GM19043 (cell line): ENCODE measurements around the gene CCDC170.
"Not testable (repeated sequence)": the region's sequence is repeated elsewhere in the genome, so short reads cannot be mapped to it uniquely, and the experiment has no call there.

Experiments
- ATAC-seq: cut with Tn5 transposase; IDR thresholded peaks from one replicate; pipeline ENCODE4 v1.9.1; 2021; ENCODE audit warnings: low read depth; ENCODE audit not compliant: unreplicated experiment

Gene CCDC170, protein sequence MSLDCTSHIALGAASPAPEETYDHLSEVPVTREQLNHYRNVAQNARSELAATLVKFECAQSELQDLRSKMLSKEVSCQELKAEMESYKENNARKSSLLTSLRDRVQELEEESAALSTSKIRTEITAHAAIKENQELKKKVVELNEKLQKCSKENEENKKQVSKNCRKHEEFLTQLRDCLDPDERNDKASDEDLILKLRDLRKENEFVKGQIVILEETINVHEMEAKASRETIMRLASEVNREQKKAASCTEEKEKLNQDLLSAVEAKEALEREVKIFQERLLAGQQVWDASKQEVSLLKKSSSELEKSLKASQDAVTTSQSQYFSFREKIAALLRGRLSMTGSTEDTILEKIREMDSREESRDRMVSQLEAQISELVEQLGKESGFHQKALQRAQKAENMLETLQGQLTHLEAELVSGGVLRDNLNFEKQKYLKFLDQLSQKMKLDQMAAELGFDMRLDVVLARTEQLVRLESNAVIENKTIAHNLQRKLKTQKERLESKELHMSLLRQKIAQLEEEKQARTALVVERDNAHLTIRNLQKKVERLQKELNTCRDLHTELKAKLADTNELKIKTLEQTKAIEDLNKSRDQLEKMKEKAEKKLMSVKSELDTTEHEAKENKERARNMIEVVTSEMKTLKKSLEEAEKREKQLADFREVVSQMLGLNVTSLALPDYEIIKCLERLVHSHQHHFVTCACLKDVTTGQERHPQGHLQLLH

DNA sequence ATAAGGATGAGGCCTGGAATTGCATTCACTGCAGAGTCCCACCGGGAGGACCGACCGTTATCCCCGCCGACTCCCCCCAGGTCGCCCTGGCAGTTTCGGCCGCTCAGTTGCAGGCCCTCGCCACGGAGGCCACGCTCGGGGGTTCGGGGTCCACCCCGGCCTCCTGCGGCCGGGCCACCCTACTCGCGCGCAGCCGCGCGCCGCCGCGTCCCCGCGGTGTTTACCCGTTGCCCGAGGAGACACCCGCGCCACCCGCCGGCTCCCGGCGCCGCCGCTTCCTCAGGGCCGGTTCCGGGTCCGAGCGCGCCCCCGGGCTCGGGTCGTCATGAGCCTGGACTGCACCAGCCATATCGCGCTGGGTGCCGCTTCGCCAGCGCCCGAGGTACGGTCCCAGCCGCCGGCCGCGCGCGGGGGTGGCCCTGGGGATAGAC lies at the start of gene CCDC170:
TSS of gene CCDC170 (plus strand) at position 214 of the 431 bp plus-strand sequence. CDS start at position 326, 112 bp downstream.
- no peak for ATAC-seq

DNA sequence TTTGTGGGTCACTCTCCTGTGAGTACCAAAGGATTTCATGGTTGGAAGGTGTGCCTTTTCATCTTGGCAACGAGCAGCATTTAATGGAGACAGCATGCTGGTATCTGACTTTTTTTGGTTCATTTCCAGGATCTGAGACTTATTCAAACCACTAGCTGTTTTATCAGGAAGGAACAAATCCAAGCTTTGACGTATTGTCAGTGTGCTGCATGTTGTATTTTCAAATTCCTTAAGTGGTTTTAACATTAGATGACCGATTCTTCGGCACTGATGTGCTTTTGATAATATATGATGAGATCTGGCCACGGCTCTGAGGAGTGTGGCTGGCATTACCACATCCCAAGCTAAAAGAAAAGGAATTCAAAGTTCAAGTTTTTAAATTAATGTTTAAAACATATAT lies 48.3 kb upstream of the CCDC170 start:
- ATAC-seq: no peak

DNA sequence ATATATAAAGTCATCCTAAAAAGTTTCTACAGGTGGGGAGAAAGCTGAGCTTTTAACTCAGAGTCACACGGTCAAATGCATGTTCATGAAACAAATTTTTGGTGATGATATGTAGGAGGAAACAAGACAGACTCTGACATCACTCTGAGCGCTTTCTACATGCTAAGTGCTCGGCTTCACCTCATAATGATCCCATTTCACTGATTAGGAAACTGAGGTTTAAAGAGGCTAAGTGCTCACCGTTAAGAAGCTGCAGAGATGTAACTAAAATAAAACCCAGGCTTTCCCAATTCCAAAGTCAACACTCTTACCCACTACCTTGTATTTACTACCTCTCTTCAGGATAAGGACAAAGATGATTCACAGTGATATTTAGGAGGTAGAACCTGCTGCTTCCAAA lies 46.6 kb upstream of the CCDC170 start:
- ATAC-seq: no peak

DNA sequence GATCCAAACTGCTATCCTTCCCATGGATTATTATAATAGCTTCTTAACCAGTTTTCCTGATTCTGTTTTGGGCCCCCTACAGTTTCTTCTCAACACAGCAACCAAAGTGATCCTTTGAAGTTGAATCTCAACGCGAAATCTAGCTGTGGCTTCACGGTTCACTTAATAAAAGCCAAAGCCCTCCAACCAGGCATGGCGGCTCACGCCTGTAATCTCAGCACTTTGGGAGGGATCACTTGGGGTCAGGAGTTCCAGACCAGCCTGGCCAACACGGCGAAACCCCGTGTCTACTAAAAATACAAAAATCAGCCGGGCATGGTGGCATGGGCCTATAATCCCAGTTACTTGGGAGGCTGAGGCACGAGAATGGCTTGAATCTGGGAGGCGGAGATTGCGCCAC lies 45.2 kb upstream of the CCDC170 start:
- ATAC-seq: no peak

DNA sequence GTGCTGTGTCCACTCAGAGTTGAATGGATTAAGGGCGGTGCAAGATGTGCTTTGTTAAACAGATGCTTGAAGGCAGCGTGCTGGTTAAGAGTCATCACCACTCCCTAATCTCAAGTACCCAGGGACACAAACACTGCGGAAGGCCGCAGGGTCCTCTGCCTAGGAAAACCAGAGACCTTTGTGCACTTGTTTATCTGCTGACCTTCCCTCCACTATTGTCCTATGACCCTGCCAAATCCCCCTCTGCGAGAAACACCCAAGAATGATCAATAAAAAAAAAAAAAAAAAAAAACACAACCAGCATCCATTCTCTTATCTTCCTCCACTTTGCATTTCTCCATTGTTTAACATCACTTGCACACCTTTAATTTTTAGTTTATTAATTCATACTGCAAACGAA lies 42.9 kb upstream of the CCDC170 start:
- ATAC-seq: not testable (repeated sequence)

DNA sequence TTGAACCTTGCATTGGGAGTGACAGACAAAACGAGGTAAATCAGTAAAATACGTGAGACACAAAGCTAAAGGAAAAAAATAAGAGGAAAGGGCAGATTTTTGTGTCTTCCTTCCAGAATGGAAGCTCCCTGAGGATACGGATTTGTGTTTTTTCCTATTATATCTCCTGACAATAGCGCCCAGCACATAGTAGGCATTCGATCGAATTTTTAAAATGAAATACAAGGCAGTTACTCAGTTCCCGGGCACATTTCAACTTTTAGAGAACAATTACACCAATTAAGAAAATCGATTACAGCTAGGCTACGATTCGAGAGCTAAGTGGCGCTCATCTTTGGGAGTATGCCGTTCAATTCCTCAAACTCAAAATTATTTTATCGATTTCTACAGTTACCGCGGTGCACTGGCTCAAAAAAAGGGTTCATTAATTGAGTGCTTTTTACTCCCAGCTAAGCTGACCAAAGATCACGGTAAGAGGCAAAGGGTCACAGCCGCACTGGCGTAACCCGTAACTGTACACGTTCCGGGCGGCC lies 42.3 kb upstream of the CCDC170 start:
- ATAC-seq: no peak

DNA sequence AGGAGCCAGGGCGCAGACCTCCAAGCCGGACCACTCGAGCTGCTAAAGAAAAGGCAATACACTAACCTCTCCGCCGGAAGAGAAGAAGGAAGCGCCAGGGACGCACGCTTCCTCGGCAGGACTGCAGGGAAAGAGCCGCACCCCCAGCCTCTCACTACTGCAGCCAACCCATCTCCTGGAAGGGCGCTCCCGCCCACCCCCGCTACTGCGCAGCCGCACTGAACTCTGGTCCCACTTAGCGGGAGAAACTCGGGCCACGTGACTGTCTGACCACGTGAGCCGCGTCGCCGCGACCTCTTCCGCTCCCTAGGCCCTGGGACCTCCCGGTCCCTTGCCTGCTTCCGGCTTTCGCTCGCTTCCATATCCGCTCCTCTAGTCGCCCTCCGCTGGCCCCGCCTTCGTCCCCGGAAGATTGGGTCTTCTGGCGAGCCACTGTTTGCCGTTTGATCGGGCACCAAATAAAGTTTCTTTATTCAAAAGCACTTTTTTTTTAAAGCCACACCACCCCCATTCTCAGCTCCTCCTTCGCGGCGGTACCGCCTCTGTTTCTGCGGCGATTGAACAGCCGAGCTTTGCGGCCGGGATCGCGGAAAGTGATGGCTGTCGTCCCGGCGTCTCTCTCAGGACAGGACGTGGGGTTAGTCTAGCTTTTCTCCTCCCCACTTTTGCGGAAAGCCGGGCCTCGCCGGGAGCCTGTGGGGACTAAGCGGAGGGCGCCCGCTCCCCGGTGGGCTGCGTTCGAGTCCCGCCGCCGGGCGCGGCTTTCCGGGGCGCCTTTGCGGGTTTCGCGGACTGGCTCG lies 41.7 kb upstream of the CCDC170 start, which contains the start of gene RMND1:
TSS of gene RMND1 (minus strand) at position 177 of the 800 bp plus-strand sequence. CDS start 6,315 bp downstream, outside the sequence.
- ATAC-seq: peak; percentile 96

DNA sequence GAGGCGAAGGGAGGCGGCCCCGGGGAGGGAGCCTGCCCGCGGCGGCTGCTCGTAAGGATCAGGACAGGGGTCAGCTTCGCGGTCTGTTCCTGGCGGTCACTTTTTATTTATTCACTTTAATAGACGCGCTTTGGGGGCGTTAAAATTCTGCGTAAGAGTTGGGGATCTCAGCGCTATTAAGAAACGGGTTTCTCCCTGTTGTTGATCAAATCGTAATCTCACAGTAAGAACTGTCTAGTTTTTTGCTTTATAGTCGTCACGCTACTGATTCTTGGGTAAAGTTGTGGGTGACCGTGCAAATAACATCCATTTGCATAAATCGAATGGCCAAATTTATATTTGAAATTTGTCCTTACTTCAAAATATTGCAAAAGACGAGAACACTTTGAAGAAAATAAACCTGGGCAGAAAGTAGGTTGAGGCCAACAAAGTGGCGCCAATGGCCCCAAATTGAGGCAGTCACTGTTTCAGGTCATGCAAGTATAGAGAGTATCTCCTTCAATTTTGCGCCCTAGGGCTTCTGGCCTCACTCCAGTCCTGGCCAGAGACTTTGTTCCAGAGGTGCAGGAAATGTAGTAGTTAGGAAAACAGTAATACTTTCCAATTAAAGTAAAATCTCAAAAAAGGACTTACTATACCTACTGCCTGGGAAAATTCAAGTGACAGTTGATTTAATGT lies 40.9 kb upstream of the CCDC170 start:
- ATAC-seq: no peak

DNA sequence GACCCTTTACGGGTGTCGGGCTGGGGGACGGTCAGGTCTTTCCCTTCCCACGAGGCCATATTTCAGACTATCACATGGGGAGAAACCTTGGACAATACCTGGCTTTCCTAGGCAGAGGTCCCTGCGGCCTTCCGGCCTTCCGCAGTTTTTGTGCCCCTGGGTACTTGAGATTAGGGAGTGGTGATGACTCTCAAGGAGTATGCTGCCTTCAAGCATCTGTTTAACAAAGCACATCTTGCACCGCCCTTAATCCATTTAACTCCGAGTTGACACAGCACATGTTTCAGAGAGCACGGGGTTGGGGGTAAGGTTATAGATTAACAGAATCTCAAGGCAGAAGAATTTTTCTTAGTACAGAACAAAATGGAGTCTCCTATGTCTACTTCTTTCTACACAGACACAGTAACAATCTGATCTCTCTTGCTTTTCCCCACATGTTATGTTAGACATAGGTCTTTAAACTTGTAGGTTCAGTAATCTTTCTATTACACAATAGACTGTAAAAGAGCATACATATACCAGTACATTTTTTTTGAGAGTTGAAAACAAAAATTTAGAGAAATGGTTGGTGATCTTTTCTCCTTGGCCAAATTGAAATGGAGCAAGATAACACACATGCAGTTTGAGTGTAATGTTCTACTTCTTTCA lies 37.9 kb upstream of the CCDC170 start:
- ATAC-seq: not testable (repeated sequence)

DNA sequence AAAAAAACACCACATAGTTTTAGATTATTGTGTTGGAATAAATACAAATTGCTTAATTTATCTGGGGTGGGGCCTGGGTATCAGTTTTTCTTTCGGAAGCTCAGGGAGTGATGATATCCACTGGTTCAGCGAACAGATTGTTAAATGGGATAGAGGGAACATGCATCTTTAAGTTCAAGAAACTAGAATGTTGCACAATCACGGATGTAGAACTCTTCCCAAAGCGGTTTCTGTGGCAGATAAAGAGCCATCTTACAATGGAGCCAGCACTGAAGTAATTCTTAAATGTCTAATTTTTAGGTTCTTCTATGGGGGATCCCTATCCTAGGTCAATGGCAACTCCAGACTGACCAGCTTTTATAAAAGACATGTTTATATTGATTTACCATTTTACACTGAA lies 32.1 kb upstream of the CCDC170 start:
- no peak for ATAC-seq

DNA sequence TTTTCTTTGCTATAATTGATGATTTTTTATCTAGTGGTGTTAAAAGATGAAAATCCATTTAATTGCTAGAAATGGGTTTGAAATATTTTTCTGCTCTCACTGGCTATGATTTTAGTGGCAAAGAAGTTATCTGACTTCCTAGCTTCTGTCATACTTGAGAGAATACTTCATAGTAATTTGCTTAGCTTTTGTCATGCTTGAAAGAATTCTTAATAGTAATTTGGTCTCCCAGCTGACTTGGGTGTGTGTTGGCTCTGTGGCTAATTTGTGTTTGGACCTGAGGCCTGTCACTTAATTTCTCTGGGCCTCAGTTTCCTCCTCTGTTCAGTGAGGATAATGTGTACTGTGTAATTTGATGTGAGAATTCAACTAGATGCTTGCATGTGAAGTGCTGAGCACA lies 29.1 kb upstream of the CCDC170 start:
- ATAC-seq: no peak

DNA sequence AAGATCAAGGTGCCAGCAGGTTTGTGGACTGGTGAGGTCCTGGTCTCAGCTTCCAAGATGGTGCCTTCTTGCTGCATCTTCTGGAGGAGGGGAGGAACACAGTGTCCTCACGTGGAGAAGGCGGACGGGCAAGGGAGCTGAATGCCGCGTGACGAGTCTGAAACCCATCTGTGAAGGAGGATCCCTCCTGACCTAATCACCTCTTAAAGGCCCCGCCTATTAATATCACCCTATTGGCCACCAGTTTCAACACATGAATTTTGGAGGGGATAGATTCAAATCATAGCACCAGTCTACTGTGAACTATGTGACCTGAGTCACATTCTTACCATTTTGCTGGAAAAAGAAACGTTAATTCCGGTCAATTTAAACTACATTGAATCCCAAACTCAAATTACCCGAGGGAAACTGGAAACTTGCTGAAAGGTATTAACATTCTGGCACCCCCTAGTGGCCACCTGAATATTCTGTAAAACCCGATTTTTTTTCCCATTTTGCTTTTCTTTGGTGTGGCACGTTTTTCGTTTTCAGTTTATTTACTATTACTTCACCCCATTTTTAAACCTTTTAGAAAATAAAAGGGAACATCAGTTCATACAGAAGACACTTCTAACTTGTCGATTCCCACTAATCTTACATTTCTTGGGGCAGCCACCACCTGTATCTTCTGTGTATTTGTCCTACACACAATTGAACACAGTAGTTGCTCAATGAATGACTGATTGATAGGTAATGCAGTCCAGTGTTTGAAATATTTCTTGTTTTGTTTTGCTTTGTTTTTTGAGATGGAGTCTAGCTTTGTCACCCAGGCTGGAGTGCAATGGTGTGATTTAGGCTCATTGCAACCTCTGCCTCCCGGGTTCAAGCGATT lies 17.9 kb upstream of the CCDC170 start:
- peak; percentile 58 for ATAC-seq

DNA sequence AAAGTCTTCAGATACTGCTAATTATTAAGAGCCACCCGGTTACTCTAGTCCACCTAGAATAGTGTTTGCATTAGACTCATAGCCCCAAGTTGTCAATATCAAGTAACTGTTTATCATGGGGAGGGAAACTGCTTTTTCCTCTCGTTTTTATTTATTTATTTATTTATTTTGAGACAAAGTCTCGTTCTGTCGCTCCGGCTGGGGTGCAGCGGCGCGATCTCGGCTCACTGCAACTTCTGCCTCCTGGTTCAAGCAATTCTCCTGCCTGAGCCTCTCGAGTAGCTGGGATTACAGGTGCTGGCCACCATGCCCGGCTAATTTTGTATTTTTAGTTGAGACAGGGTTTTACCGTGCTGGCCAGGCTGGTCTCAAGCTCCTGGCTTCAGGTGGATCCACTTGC lies 16.1 kb upstream of the CCDC170 start:
- no peak for ATAC-seq

DNA sequence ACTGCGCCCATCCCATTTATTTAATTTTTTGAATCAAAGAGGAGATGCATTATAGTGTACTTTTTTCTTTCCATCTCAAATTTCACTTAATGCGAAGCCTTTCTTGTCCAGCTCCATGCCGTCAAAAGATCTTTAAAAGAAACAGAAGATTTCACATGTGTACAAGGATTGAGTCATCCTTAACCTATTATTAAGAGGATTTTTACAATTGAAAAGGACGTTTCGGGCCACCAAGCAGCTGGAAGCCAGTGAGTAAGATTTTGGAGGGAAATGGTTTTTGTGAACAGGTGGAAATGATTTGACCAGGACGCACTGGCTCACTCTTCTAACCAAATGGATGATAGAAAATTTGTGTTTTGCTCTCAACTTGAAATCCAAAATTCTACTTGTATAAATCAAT lies 15.1 kb upstream of the CCDC170 start:
- ATAC-seq: no peak

DNA sequence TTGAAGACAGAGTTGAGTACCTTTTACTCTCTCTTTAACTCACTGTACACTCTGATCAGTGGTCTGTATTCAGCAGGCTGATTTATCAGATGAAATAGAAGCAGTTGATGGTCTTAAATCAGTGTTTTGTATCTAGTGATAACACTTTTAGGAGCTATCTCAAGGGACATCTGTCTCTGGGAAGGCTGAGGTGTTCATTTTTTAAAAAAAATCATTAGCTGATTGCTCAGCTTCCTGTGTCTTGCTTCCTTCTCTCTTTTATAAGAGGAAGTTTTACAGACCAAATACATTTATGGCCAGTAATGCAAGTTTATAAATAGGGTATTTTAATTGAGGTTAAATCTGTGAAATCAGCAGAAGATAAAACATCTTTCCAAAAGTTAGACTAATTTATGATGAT lies 12.0 kb upstream of the CCDC170 start:
- no peak for ATAC-seq

DNA sequence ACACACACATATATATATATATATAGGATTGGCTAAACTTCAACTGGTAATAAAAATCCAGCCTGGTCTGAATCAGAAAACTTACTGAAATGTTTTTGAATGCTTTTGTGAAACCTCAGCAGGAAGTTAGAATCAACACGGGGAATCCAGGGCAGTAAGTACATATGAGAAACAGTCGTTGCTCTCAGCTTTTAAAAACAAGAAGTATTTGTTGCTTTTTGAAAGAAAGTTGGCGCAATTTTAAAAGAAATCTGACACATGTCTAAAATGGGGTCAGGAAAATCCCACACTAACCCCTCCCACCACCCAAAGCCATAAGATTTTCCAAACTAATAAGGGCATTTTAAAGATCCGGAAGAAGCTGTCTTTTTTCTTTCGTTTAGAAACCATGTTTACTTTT lies 11.5 kb upstream of the CCDC170 start:
- no peak for ATAC-seq

DNA sequence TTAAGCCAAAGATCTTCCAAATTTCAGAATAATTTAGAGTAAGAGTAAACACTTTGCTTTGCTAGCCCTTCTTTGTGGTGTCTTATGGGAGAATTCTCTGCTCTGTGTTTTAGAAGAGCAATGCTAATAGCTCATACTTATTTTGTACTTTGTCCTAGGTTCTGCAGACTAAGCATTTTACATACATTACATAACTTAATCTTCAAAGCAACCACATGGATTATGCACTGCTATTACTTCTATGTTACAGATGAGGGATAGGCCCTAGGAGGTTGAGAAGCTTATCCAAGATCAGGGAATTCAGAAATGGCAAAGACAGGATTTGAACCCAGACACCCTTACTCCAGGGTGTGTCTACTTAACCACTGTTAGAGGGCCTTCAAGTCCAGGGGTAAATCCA lies 9.8 kb upstream of the CCDC170 start:
- no peak for ATAC-seq

DNA sequence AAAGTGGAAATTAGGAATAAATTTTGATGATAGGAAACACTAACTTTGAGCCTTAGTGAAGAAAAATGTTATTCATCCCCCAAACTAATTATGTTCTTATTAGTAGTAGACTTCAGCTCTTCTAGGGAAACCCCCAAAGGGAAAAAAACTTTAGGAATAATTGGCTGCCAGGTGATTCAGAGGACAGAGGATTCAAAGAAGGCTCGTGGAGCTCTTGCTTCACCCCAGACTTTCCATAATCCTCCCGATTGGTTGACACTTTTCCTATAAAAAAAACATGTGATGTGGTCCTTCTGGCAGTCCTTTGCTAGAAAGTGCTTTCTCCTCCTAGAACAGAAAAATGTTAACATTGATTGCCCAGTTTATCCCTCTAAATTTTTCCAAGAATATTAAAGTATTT lies 5.6 kb upstream of the CCDC170 start:
- ATAC-seq: no peak

DNA sequence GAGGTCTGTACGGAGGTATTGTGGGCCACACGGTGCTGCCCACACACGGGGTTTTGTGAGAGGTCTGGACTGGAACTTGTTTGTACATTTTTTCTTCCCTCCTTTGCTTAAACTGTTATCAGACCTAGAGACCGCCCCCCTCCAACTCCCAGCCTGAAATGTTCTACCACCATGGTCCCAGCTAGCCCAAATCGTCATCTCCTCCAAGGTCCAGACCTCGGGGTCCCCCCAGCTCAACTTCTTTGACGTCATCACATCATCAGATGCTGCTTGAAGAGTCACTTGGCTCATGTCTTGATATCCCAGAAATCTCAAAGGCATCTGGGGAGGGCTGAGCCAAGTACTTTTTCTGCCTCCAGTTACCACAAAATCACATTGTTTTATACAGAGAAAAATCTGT lies 2.8 kb upstream of the CCDC170 start:
- ATAC-seq: no peak
